ENCODE data around the gene ADGRV1.
"Not testable (repeated sequence)": the region's sequence is repeated elsewhere in the genome, so short reads cannot be mapped to it uniquely, and the experiment has no call there.

Gene ADGRV1

GRCh38 chr5:90600307-90600706 is 41.7 kb downstream of the ADGRV1 start:
- not testable (repeated sequence) for DNase-seq (ENCODE audit: low spot score)

GRCh38 chr5:90601468-90601867 is 42.9 kb downstream of the ADGRV1 start:
- DNase-seq (ENCODE audit: low spot score), result no peak

GRCh38 chr5:90602681-90603080 is 44.1 kb downstream of the ADGRV1 start:
- DNase-seq (ENCODE audit: low spot score), result no peak

- DNase-seq (ENCODE audit: low spot score), result peak; percentile 14
These were observed 47.9 kb downstream of the ADGRV1 start for GRCh38 chr5:90606539-90606938.

GRCh38 chr5:90612919-90613318 is 54.3 kb downstream of the ADGRV1 start:
- no peak for DNase-seq (ENCODE audit: low spot score)

- no peak for DNase-seq (ENCODE audit: low spot score)
These were observed 54.9 kb downstream of the ADGRV1 start for GRCh38 chr5:90613459-90613858.

- DNase-seq (ENCODE audit: low spot score), result peak; percentile 27
These were observed 55.4 kb downstream of the ADGRV1 start for GRCh38 chr5:90613918-90614504.

GRCh38 chr5:90615355-90615754 is 56.8 kb downstream of the ADGRV1 start:
- DNase-seq (ENCODE audit: low spot score), result no peak

GRCh38 chr5:90618071-90618470 is 59.5 kb downstream of the ADGRV1 start:
- DNase-seq (ENCODE audit: low spot score), result no peak

GRCh38 chr5:90619762-90620161 is 61.2 kb downstream of the ADGRV1 start:
- DNase-seq (ENCODE audit: low spot score), result not testable (repeated sequence)

- no peak for DNase-seq (ENCODE audit: low spot score)
These were observed 63.3 kb downstream of the ADGRV1 start for GRCh38 chr5:90621848-90622247.

GRCh38 chr5:90626493-90626892 is 67.9 kb downstream of the ADGRV1 start:
- DNase-seq (ENCODE audit: low spot score), result no peak

GRCh38 chr5:90628492-90628891 is 69.9 kb downstream of the ADGRV1 start:
- no peak for DNase-seq (ENCODE audit: low spot score)

- no peak for DNase-seq (ENCODE audit: low spot score)
These were observed 74.2 kb downstream of the ADGRV1 start for GRCh38 chr5:90632791-90633190.

- no peak for DNase-seq (ENCODE audit: low spot score)
These were observed 78.4 kb downstream of the ADGRV1 start for GRCh38 chr5:90636948-90637347.

- no peak for DNase-seq (ENCODE audit: low spot score)
These were observed 79.1 kb downstream of the ADGRV1 start for GRCh38 chr5:90637731-90638130.

GRCh38 chr5:90638878-90639277 is 80.3 kb downstream of the ADGRV1 start:
- no peak for DNase-seq (ENCODE audit: low spot score)

- DNase-seq (ENCODE audit: low spot score), result no peak
These were observed 82.0 kb downstream of the ADGRV1 start for GRCh38 chr5:90640484-90641059.

- no peak for DNase-seq (ENCODE audit: low spot score)
These were observed 82.9 kb downstream of the ADGRV1 start for GRCh38 chr5:90641528-90641927.

GRCh38 chr5:90642706-90643229 is 84.2 kb downstream of the ADGRV1 start:
- DNase-seq (ENCODE audit: low spot score), result no peak

- DNase-seq (ENCODE audit: low spot score), result no peak
These were observed 85.5 kb downstream of the ADGRV1 start for GRCh38 chr5:90644132-90644531.

- peak; percentile 41 for DNase-seq (ENCODE audit: low spot score)
These were observed 86.5 kb downstream of the ADGRV1 start for GRCh38 chr5:90645024-90645610.

GRCh38 chr5:90650767-90651166 is 92.2 kb downstream of the ADGRV1 start:
- DNase-seq (ENCODE audit: low spot score), result no peak

GRCh38 chr5:90654215-90654614 is 95.6 kb downstream of the ADGRV1 start:
- no peak for DNase-seq (ENCODE audit: low spot score)

Measured in kidney tubule cell (primary cell).